ENCODE measurements around the gene DYNC1I1.

The DYNC1I1 gene

DNA sequence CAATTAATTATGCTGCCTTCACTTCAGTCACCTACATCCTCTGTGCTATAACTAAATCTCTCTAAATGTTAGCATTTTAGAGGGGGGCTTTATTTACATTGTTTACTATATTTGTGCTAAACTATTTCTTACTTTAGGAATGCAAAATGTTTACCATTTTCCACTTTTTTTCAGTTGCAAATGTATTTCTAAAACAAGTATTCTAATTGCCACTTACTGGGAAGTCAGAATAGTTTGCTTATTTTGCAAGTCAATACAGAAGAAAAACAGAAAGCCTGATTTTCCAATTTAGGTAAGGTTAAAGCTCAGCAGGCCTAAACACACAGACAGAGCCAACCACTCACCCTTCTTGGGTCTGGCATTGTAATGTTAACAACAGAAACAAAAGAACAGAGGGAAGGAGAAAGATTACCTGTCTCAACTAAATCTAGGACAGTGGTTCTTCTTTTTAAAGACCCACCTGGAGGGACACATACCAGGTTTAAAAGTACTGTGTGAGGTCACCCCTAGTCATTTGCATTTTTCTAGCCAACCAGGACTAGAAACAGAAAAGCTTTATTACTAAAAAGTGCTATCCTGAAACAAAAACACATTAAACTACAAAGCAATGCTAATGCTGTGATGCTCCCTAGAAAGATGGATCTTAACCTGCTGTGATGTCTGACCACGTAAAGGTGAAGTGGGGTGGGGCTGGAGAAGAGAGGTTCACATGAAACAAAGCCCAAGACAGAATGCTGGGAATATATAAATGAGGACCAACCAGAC lies 371.3 kb downstream of the DYNC1I1 start:
- no peak overlapping the region for H3K27ac Mint-ChIP-seq
- no peak overlapping the region for H3K4me3 Mint-ChIP-seq
- no peaks in the 10 kb centered on the region for H3K27me3 Mint-ChIP-seq (ENCODE audit: low read depth)
- no peaks in the 10 kb centered on the region for H3K9me3 Mint-ChIP-seq
- no peak for DNase-seq (ENCODE audit: low spot score)
- H3K4me1 Mint-ChIP-seq (ENCODE audit: low read depth) = no peaks in the 10 kb centered on the region
- peaks cover 8% of the 10 kb centered on the region for H3K36me3 Mint-ChIP-seq (ENCODE audit: low read depth)

DNA sequence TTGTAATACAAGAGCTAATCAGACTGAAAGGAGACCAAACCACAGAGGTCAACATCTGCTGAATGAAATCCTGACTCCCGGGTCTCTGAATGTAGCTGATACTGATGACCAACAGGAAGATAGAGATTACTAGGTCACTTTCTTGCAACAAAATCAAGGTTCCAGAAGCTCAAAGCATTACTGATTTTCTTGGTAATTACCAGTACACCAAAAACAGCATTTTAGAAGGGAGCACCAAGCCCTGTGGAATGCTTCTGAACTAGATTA lies 371.8 kb downstream of the DYNC1I1 start:
- Mint-ChIP-seq H3K27me3 (ENCODE audit: low read depth) (no peaks in the 10 kb centered on the region), H3K4me1 (ENCODE audit: low read depth) (no peaks in the 10 kb centered on the region), H3K27ac (no peak overlapping the region), H3K9me3 (no peaks in the 10 kb centered on the region), H3K36me3 (ENCODE audit: low read depth) (peaks cover 8% of the 10 kb centered on the region), H3K4me3 (no peak overlapping the region)
- no peak for DNase-seq (ENCODE audit: low spot score)
